Endothelial cell of umbilical vein (primary cell): Measurements from ENCODE around the gene ALG2. TPM values are rescaled to one million over a fixed set of nuclear protein-coding genes. Genes with fewer than 3 reads are reported as not detected.

Source experiments
- BruUV-seq: library from RNA; stranded (reverse); fragments of 400-500 nt; replicated peaks from 2 replicates; lab custom pipeline; 2021; lab: Mats Ljungman, UMichigan
- CTCF ChIA-PET: fragments of 300-600, 350-600 bp; sonication (Branson Sonifier 250); formaldehyde crosslinking; loops from one replicate; lab custom pipeline; 2021; ENCODE audit warnings: antibody characterized with exemption, inconsistent platforms; lab: Charles Lee
- POLR2A ChIA-PET: fragments of 300-600, 350-600 bp; sonication (Branson Sonifier 250); formaldehyde crosslinking; loops from one replicate; lab custom pipeline; 2021; ENCODE audit warnings: antibody characterized with exemption, inconsistent platforms; lab: Charles Lee
- DNase-seq: peaks from one replicate; pipeline ENCODE4 v3.0.0-alpha.2; 2011; ENCODE audit warnings: low read depth, low spot score
- FAIRE-seq: peaks from 2 replicates; lab custom pipeline; 2011; peaks lifted over from hg19 to GRCh38; lab: Jason Lieb, UNC
- H2AFZ ChIP-seq: 2 replicates; pipeline ENCODE4 v1.6.0; 2012; ENCODE audit warnings: low read depth, low read length, control low read depth, inconsistent platforms
- H3K27ac ChIP-seq: 2 replicates; pipeline ENCODE4 v1.5.1; 2011; ENCODE audit warnings: low read depth, mild to moderate bottlenecking, control low read depth, low read length, moderate library complexity; ENCODE audit not compliant: insufficient read depth
- H3K27me3 ChIP-seq, 2 experiments: 2 replicates each; pipeline versions ENCODE4 v1.6.0 to v1.6.1; 2011; ENCODE audit warnings: low read length in 2 of 2, mixed read lengths in 1 of 2; ENCODE audit not compliant: control insufficient read depth in 2 of 2, insufficient read depth in 2 of 2
- H3K36me3 ChIP-seq, 2 experiments: 2 replicates in 1 of 2; 3 replicates in 1 of 2; pipeline ENCODE4 v1.5.1; 2011; ENCODE audit warnings: low read length in 2 of 2, mild to moderate bottlenecking in 1 of 2, moderate library complexity in 1 of 2; ENCODE audit not compliant: control insufficient read depth in 2 of 2, insufficient read depth in 2 of 2; ENCODE audit errors: extremely low read depth in 1 of 2
- H3K4me1 ChIP-seq: 3 replicates; pipeline ENCODE4 v1.5.1; 2011; ENCODE audit warnings: mild to moderate bottlenecking, low read length; ENCODE audit not compliant: control insufficient read depth, insufficient read depth; ENCODE audit errors: extremely low read depth
- H3K4me2 ChIP-seq: 2 replicates; pipeline ENCODE4 v1.6.1; 2011; ENCODE audit warnings: low read length, control low read depth, mixed read lengths; ENCODE audit not compliant: insufficient read depth
- H3K4me3 ChIP-seq, 3 experiments: fragments of 200-600 bp in 1 of 3; sonication (generic), shearing (Covaris generic) in 1 of 3; replicated peaks in 1 of 3; 2 replicates each; pipeline ENCODE4 v1.5.1; 2011 to 2016; ENCODE audit warnings: control low read depth in 3 of 3, low read length in 3 of 3, mild to moderate bottlenecking in 2 of 3, inconsistent platforms in 1 of 3, low read depth in 1 of 3, moderate library complexity in 1 of 3; ENCODE audit not compliant: insufficient read depth in 1 of 3
- H3K79me2 ChIP-seq: 2 replicates; pipeline ENCODE4 v1.6.0; 2012; ENCODE audit warnings: low read length, inconsistent platforms; ENCODE audit not compliant: control insufficient read depth, insufficient read depth
- H3K9ac ChIP-seq: replicated peaks from 2 replicates; pipeline ENCODE3; 2011; ENCODE audit warnings: low read length, control low read depth; ENCODE audit not compliant: insufficient read depth; ENCODE audit errors: extremely low read depth
- H3K9me1 ChIP-seq: replicated peaks from 3 replicates; pipeline ENCODE4 v1.6.0; 2011; ENCODE audit warnings: mild to moderate bottlenecking, low read length; ENCODE audit not compliant: control insufficient read depth, insufficient read depth; ENCODE audit errors: extremely low read depth
- H3K9me3 ChIP-seq: replicated peaks from 2 replicates; pipeline ENCODE4 v1.5.1; 2012; ENCODE audit warnings: low read length, inconsistent platforms; ENCODE audit not compliant: control insufficient read depth, insufficient read depth
- H4K20me1 ChIP-seq: replicated peaks from 2 replicates; pipeline ENCODE3; 2011; ENCODE audit warnings: mild to moderate bottlenecking, low read length; ENCODE audit not compliant: control insufficient read depth, insufficient read depth; ENCODE audit errors: extremely low read depth
- CTCF ChIP-seq, 2 donors: IDR thresholded peaks; 1 replicate in 1 of 2; 2 replicates in 1 of 2; pipeline ENCODE4 v1.5.1; 2011; ENCODE audit warnings: low read length in 2 of 2, mild to moderate bottlenecking in 2 of 2, moderate library complexity in 2 of 2, control low read depth in 1 of 2, inconsistent platforms in 1 of 2, low read depth in 1 of 2; ENCODE audit not compliant: insufficient read depth in 1 of 2; ENCODE audit errors: extremely low read depth in 1 of 2
- EZH2 ChIP-seq: IDR thresholded peaks from 2 replicates; pipeline ENCODE4 v1.6.1; 2012; ENCODE audit warnings: borderline replicate concordance, low read depth, mild to moderate bottlenecking, moderate library complexity, low read length, inconsistent platforms; ENCODE audit not compliant: severe bottlenecking
- FOS ChIP-seq: IDR thresholded peaks from 2 replicates; pipeline ENCODE4 v1.6.1; 2011; ENCODE audit warnings: mild to moderate bottlenecking, low read length, moderate library complexity, borderline replicate concordance; ENCODE audit not compliant: insufficient read depth
- GATA2 ChIP-seq: IDR thresholded peaks from 2 replicates; pipeline ENCODE4 v1.7.0; 2011; ENCODE audit warnings: low read depth, mild to moderate bottlenecking, moderate library complexity, mixed read lengths, low read length; ENCODE audit not compliant: insufficient read length, insufficient read depth
- JUN ChIP-seq: IDR thresholded peaks from 2 replicates; pipeline ENCODE4 v1.6.1; 2011; ENCODE audit warnings: borderline replicate concordance, low read depth; ENCODE audit not compliant: insufficient read length, insufficient read depth
- MAX ChIP-seq: IDR thresholded peaks from 2 replicates; pipeline ENCODE4 v1.6.1; 2011; ENCODE audit not compliant: insufficient read depth, insufficient read length
- MYC ChIP-seq: IDR thresholded peaks from one replicate; pipeline ENCODE4 v1.6.1; 2011; ENCODE audit warnings: mild to moderate bottlenecking, low read depth, low read length
- POLR2A ChIP-seq: IDR thresholded peaks from 2 replicates; pipeline ENCODE4 v1.6.1; 2012; ENCODE audit warnings: low read depth, mild to moderate bottlenecking, control low read depth, low read length
- POLR2AphosphoS5 ChIP-seq: IDR thresholded peaks from 2 replicates; pipeline ENCODE4 v1.6.1; 2012; ENCODE audit warnings: low read depth, mild to moderate bottlenecking, control low read depth, low read length, moderate library complexity; ENCODE audit not compliant: insufficient read depth
- dilution Hi-C: fragments of 300-500 bp; cut with MboI; formaldehyde crosslinking; loops from one replicate; pipeline ENCODE4 v1.15.0; 2019; ENCODE audit warnings: low sequenced_read_pairs; ENCODE audit not compliant: extremely low pct_ligation_motif_present
- intact Hi-C: fragments of 100-400 bp; cut with micrococcal nuclease; formaldehyde crosslinking; loops from one replicate; pipeline ENCODE4 v1.10.0; 2022
- polyA plus RNA-seq, 4 experiments: library from polyadenylated mRNA; depleted of rRNA in 3 of 4; stranded (reverse) in 3 of 4; unstranded in 1 of 4; fragments of >200 nt; gene quantifications; 2 replicates each; pipeline versions ENCODE4 v1.2.1 to v1.2.3, GENCODE V29; 2011 to 2012; ENCODE audit warnings: missing spikeins in 1 of 4
- total RNA-seq: library from RNA; stranded (reverse); gene quantifications from 2 replicates; pipeline ENCODE4 v1.2.3, GENCODE V29; 2021

ALG2 gene
- total and polyA plus RNA-seq, 2 donors (not counting 3 experiments of a cell fraction or from before 2014, with no cell fraction given) = 32.4 to 40.7 TPM

GRCh38 chr9:99185934-99186333 lies 35.8 kb downstream of the ALG2 start:
- Histone ChIP-seq H4K20me1 (no peaks in the 10 kb centered on the region), H3K27ac (no peak overlapping the region), H3K79me2 (no peaks in the 10 kb centered on the region), H3K4me3 (no peak overlapping the region), H3K9me1 (no peaks in the 10 kb centered on the region), H3K9ac (no peak overlapping the region), H3K36me3 (no peaks in the 10 kb centered on the region), H3K27me3 (peaks cover 3 to 5% of the 10 kb centered on the region in 2 experiments), H3K4me2 (no peak overlapping the region), H2AFZ (no peak overlapping the region), H3K9me3 (no peaks in the 10 kb centered on the region), H3K4me1 (peaks cover 10% of the 10 kb centered on the region)
- BruUV-seq = no TSS peak
- intact Hi-C loops = loop anchor here (2.0 kb wide), 1 partner anchor 913 kb away; the partner anchor contains the start of genes ERP44 and INVS
- DNase-seq (no peak), FAIRE-seq (no peak)
- TF ChIP-seq POLR2AphosphoS5 (no peak), MAX (no peak), GATA2 (no peak), POLR2A (no peak), CTCF (IDR thresholded peaks at IDR 0.05; ENCODE audit: extremely low read depth in 1 of 2, insufficient read depth in 1 of 2, low read depth in 1 of 2, low read length in 2 of 2) (no peak), FOS (no peak), JUN (no peak), EZH2 (no peak), MYC (no peak)
- dilution Hi-C loops = no loop called here
- POLR2A ChIA-PET = interaction anchor here (0.7 to 2.0 kb wide), 2 partner anchors 36 to 1287 kb away, joined by 8 to 13 read pairs; partner anchors contain the start of genes ALG2, SEC61B and TMEFF1
- CTCF ChIA-PET = interaction anchor here (1.0 to 3.5 kb wide), 7 partner anchors 31 to 1416 kb away, joined by 3 to 30 read pairs (median 11); no protein-coding TSS in a partner anchor
